ENCODE measurements around the gene FZD8. TPM values are rescaled to one million over a fixed set of nuclear protein-coding genes. Genes with fewer than 3 reads are reported as not detected.
A peak's percentile ranks its signal among the peaks of the same experiment; 100 is the strongest.

Gene FZD8
- polyA plus RNA-seq, 1 of the 3 experiments (the other 2 are of a cell fraction): 1.4 TPM

DNA sequence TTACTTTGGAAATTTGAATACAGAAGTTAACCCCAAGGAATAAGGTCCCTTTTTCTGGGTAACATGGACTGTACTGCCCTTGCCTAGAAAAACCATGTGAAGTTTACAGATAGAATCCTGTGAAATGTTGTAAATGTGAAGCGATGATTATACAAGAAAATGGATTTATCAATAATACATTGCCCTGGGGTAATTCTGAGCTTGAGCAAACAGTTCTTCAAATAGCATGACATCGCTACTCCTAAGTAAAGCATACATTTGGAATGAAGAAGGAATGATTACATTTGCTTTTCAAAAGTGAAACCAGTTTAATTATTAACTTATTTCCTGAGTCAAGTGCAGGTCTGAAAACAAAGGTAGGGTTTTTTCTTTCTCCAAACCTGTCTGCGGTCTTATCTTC, 43.3 kb upstream of the FZD8 start:
- DNase-seq: no peak
- Histone ChIP-seq H3K9ac (no peak overlapping the region), H3K79me2 (ENCODE audit: insufficient read depth) (no peaks in the 10 kb centered on the region), H2AFZ (ENCODE audit: low read depth) (0 out of 2 replicates have a peak overlapping the region, but pooled peaks have one; percentile 3), H3K27me3 (ENCODE audit: insufficient read depth) (no peaks in the 10 kb centered on the region; the same call in 1 of the 2 replicates), H3K9me3 (no peaks in the 10 kb centered on the region), H3F3A (replicated peaks; ENCODE audit: insufficient read depth) (no peaks in the 10 kb centered on the region), H3K9me2 (no peaks in the 10 kb centered on the region), H4K20me1 (ENCODE audit: insufficient read depth) (no peaks in the 10 kb centered on the region), H3K4me2 (no peak overlapping the region), H3K4me1 (ENCODE audit: control insufficient read depth in 1 of 2, insufficient read depth in 2 of 2, low read depth in 1 of 2, low read length in 1 of 2) (no peaks in the 10 kb centered on the region), H3K36me3 (replicated peaks in 1 of 2; ENCODE audit: control insufficient read depth in 1 of 2, insufficient read depth in 2 of 2, low read length in 1 of 2) (no peaks in the 10 kb centered on the region), H3K27ac (ENCODE audit: low read depth in 2 of 2, low read length in 1 of 2) (no peak overlapping the region), H3K4me3 (ENCODE audit: low read depth in 2 of 2, low read length in 1 of 2) (no peak overlapping the region)
- 58% methylated on average over 3 of the region's 3 CpGs for WGBS (ENCODE audit: low lambda C conversion rate)
- CTCF ChIA-PET: interaction anchor here (1.3 kb wide), 1 partner anchor 12 kb away, joined by 3 read pairs; no protein-coding TSS in a partner anchor
- POLR2A ChIA-PET: no interaction called here
- no peak for TF ChIP-seq CHD2 (IDR thresholded peaks at IDR 0.05; ENCODE audit: low read length, partially characterized antibody)
- no peak for TF ChIP-seq EZH2phosphoT487 (IDR thresholded peaks at IDR 0.05; ENCODE audit: borderline replicate concordance, low read depth)
- no peak for TF ChIP-seq RAD21 (IDR thresholded peaks at IDR 0.05; ENCODE audit: low read length)
- no peak for TF ChIP-seq YY1 (IDR thresholded peaks at IDR 0.05; ENCODE audit: low read depth)
- TF ChIP-seq GATA2 (CRISPR knock-in tag; IDR thresholded peaks at IDR 0.05): no peak
- TF ChIP-seq GABPA (IDR thresholded peaks at IDR 0.05; ENCODE audit: low read depth): no peak
- no peak for TF ChIP-seq NFIC (IDR thresholded peaks at IDR 0.05; ENCODE audit: borderline replicate concordance)
- TF ChIP-seq, protein P1, sequence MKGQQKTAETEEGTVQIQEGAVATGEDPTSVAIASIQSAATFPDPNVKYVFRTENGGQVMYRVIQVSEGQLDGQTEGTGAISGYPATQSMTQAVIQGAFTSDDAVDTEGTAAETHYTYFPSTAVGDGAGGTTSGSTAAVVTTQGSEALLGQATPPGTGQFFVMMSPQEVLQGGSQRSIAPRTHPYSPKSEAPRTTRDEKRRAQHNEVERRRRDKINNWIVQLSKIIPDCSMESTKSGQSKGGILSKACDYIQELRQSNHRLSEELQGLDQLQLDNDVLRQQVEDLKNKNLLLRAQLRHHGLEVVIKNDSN (IDR thresholded peaks at IDR 0.05; ENCODE audit: borderline replicate concordance, low read depth): no peak
- TF ChIP-seq, protein P2, sequence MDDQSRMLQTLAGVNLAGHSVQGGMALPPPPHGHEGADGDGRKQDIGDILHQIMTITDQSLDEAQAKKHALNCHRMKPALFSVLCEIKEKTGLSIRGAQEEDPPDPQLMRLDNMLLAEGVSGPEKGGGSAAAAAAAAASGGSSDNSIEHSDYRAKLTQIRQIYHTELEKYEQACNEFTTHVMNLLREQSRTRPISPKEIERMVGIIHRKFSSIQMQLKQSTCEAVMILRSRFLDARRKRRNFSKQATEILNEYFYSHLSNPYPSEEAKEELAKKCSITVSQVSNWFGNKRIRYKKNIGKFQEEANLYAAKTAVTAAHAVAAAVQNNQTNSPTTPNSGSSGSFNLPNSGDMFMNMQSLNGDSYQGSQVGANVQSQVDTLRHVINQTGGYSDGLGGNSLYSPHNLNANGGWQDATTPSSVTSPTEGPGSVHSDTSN (IDR thresholded peaks at IDR 0.05): no peak
- TF ChIP-seq, protein P3, sequence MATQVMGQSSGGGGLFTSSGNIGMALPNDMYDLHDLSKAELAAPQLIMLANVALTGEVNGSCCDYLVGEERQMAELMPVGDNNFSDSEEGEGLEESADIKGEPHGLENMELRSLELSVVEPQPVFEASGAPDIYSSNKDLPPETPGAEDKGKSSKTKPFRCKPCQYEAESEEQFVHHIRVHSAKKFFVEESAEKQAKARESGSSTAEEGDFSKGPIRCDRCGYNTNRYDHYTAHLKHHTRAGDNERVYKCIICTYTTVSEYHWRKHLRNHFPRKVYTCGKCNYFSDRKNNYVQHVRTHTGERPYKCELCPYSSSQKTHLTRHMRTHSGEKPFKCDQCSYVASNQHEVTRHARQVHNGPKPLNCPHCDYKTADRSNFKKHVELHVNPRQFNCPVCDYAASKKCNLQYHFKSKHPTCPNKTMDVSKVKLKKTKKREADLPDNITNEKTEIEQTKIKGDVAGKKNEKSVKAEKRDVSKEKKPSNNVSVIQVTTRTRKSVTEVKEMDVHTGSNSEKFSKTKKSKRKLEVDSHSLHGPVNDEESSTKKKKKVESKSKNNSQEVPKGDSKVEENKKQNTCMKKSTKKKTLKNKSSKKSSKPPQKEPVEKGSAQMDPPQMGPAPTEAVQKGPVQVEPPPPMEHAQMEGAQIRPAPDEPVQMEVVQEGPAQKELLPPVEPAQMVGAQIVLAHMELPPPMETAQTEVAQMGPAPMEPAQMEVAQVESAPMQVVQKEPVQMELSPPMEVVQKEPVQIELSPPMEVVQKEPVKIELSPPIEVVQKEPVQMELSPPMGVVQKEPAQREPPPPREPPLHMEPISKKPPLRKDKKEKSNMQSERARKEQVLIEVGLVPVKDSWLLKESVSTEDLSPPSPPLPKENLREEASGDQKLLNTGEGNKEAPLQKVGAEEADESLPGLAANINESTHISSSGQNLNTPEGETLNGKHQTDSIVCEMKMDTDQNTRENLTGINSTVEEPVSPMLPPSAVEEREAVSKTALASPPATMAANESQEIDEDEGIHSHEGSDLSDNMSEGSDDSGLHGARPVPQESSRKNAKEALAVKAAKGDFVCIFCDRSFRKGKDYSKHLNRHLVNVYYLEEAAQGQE (IDR thresholded peaks at IDR 0.05; ENCODE audit: low read depth, low read length): no peak
- TF ChIP-seq ELF1 (IDR thresholded peaks at IDR 0.05): no peak
- no peak for TF ChIP-seq MEF2A (IDR thresholded peaks at IDR 0.05; ENCODE audit: borderline replicate concordance, low read depth)

DNA sequence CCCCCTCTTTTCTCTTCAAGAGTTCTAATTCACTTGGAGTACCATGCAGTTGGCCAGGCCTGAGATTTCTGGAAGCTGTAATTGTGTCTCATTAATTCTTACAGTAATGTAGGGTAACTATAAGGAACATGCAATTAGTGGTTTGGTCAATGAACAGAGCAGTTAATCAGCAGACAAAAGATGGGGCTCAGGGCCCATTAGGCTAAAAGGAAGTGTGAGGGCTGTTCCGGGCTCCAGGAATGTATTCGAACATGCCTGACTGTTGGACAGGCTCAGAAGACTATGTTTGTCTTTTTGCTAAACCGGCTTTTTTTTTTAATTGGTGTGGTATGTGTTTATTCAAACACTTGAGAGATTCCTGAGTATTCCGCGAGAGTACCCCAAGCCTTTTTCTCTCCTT, 42.5 kb upstream of the FZD8 start:
- no peak overlapping the region for H3K9ac ChIP-seq
- H3K4me2 ChIP-seq: no peak overlapping the region
- H3K27ac ChIP-seq (ENCODE audit: low read depth in 2 of 2, low read length in 1 of 2): no peak overlapping the region
- H4K20me1 ChIP-seq (ENCODE audit: insufficient read depth): no peaks in the 10 kb centered on the region
- H3K36me3 ChIP-seq (replicated peaks in 1 of 2; ENCODE audit: control insufficient read depth in 1 of 2, insufficient read depth in 2 of 2, low read length in 1 of 2): no peaks in the 10 kb centered on the region
- H3F3A ChIP-seq (replicated peaks; ENCODE audit: insufficient read depth): no peaks in the 10 kb centered on the region
- no peak overlapping the region for H2AFZ ChIP-seq (ENCODE audit: low read depth)
- no peak for DNase-seq
- POLR2A ChIA-PET: no interaction called here
- no peaks in the 10 kb centered on the region for H3K79me2 ChIP-seq (ENCODE audit: insufficient read depth)
- no peaks in the 10 kb centered on the region for H3K9me3 ChIP-seq
- H3K4me3 ChIP-seq (ENCODE audit: low read depth in 2 of 2, low read length in 1 of 2): no peak overlapping the region
- CTCF ChIA-PET: interaction anchor here (0.9 to 1.3 kb wide), 2 partner anchors 13 to 44 kb away, joined by 3 read pairs; no protein-coding TSS in a partner anchor
- 71% methylated on average over 5 of the region's 5 CpGs for WGBS (ENCODE audit: low lambda C conversion rate)
- H3K4me1 ChIP-seq (ENCODE audit: control insufficient read depth in 1 of 2, insufficient read depth in 2 of 2, low read depth in 1 of 2, low read length in 1 of 2): no peaks in the 10 kb centered on the region
- no peaks in the 10 kb centered on the region for H3K27me3 ChIP-seq (ENCODE audit: insufficient read depth)
- no peaks in the 10 kb centered on the region for H3K9me2 ChIP-seq
- no peak for TF ChIP-seq NRF1 (IDR thresholded peaks at IDR 0.05; ENCODE audit: low read depth, low read length)
- TF ChIP-seq, protein P4, sequence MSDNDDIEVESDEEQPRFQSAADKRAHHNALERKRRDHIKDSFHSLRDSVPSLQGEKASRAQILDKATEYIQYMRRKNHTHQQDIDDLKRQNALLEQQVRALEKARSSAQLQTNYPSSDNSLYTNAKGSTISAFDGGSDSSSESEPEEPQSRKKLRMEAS (IDR thresholded peaks at IDR 0.05; ENCODE audit: low read depth): no peak
- no peak for TF ChIP-seq SIN3A (IDR thresholded peaks at IDR 0.05; ENCODE audit: borderline replicate concordance, low read depth, low read length)
- TF ChIP-seq ELF1 (IDR thresholded peaks at IDR 0.05): no peak
- TF ChIP-seq TAF1 (IDR thresholded peaks at IDR 0.05; ENCODE audit: borderline replicate concordance, low read depth, low read length): no peak
- no peak for TF ChIP-seq EZH2phosphoT487 (IDR thresholded peaks at IDR 0.05; ENCODE audit: borderline replicate concordance, low read depth)
- TF ChIP-seq, protein P5, sequence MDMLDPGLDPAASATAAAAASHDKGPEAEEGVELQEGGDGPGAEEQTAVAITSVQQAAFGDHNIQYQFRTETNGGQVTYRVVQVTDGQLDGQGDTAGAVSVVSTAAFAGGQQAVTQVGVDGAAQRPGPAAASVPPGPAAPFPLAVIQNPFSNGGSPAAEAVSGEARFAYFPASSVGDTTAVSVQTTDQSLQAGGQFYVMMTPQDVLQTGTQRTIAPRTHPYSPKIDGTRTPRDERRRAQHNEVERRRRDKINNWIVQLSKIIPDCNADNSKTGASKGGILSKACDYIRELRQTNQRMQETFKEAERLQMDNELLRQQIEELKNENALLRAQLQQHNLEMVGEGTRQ (IDR thresholded peaks at IDR 0.05; ENCODE audit: borderline replicate concordance, low read depth, low read length): no peak
- TF ChIP-seq GATA2 (CRISPR knock-in tag; IDR thresholded peaks at IDR 0.05): no peak
- TF ChIP-seq FOXJ3 (CRISPR knock-in tag; IDR thresholded peaks at IDR 0.05): no peak
- TF ChIP-seq MEF2A (IDR thresholded peaks at IDR 0.05; ENCODE audit: borderline replicate concordance, low read depth): no peak
- no peak for TF ChIP-seq FOSL2 (IDR thresholded peaks at IDR 0.05; ENCODE audit: borderline replicate concordance, low read depth)

All from SK-N-SH (cell line).